CD4-positive, alpha-beta T cell (primary cell): ENCODE measurements around the gene GAS6. TPM values are rescaled to one million over a fixed set of nuclear protein-coding genes. Genes with fewer than 3 reads are reported as not detected.

ENCODE experiments used
- ATAC-seq: fragments of 200-7000 bp; cut with Tn5 transposase; one replicate; pipeline ENCODE4 v1.10.0; 2022; ENCODE audit warnings: mild to moderate bottlenecking; ENCODE audit not compliant: poor library complexity
- CTCF ChIA-PET: fragments of 350-600 bp; sonication (Branson Sonifier 250); formaldehyde crosslinking; loops from one replicate; lab custom pipeline; 2021; ENCODE audit warnings: antibody characterized with exemption, inconsistent platforms; lab: Charles Lee
- POLR2A ChIA-PET: fragments of 350-600 bp; sonication (Branson Sonifier 250); formaldehyde crosslinking; loops from one replicate; lab custom pipeline; 2021; ENCODE audit warnings: antibody characterized with exemption, inconsistent platforms; lab: Charles Lee
- DNase-seq, 14 experiments: peaks; one replicate each; pipeline ENCODE4 v3.0.0-alpha.2; 2013 to 2020; ENCODE audit warnings: mixed read lengths in 2 of 14
- H3K27ac ChIP-seq, 2 donors: one replicate each; pipeline versions ENCODE4 v1.5.1 to v1.7.0; 2013; ENCODE audit warnings: low read length in 2 of 2, low read depth in 1 of 2, mild to moderate bottlenecking in 1 of 2
- H3K27me3 ChIP-seq, 2 experiments: 1 replicate in 1 of 2; 2 replicates in 1 of 2; pipeline versions ENCODE4 v1.6.1 to v1.7.0; 2013; ENCODE audit warnings: low read length in 2 of 2, control low read depth in 1 of 2, mild to moderate bottlenecking in 1 of 2, moderate library complexity in 1 of 2; ENCODE audit not compliant: insufficient read depth in 2 of 2, control insufficient read depth in 1 of 2
- H3K36me3 ChIP-seq: one replicate; pipeline ENCODE4 v1.6.1; 2013; ENCODE audit warnings: low read length, control low read depth; ENCODE audit not compliant: insufficient read depth
- H3K4me1 ChIP-seq: one replicate; pipeline ENCODE4 v1.6.1; 2013; ENCODE audit warnings: low read length, control low read depth; ENCODE audit not compliant: insufficient read depth
- H3K4me3 ChIP-seq: one replicate; pipeline ENCODE4 v1.5.1; 2013; ENCODE audit warnings: mild to moderate bottlenecking, low read length, moderate library complexity
- H3K9me3 ChIP-seq, 2 experiments: 1 replicate in 1 of 2; 2 replicates in 1 of 2; pipeline versions ENCODE4 v1.6.1 to v1.7.0; 2013; ENCODE audit warnings: low read length in 2 of 2, mild to moderate bottlenecking in 2 of 2, control low read depth in 1 of 2, moderate library complexity in 1 of 2; ENCODE audit not compliant: control insufficient read depth in 1 of 2, insufficient read depth in 1 of 2
- H3K27ac Mint-ChIP-seq: one replicate; pipeline ENCODE4 v1.8.0; 2020; ENCODE audit warnings: mixed read lengths
- H3K27me3 Mint-ChIP-seq: one replicate; pipeline ENCODE4 v1.8.0; 2021; ENCODE audit warnings: mixed read lengths
- H3K36me3 Mint-ChIP-seq: one replicate; pipeline ENCODE4 v1.8.0; 2021; ENCODE audit warnings: low read depth, mixed read lengths
- H3K4me1 Mint-ChIP-seq: one replicate; pipeline ENCODE4 v1.8.0; 2021; ENCODE audit warnings: low read depth, mixed read lengths
- H3K4me3 Mint-ChIP-seq: one replicate; pipeline ENCODE4 v1.8.0; 2020; ENCODE audit warnings: mild to moderate bottlenecking, mixed read lengths
- H3K9me3 Mint-ChIP-seq: one replicate; pipeline ENCODE4 v1.8.0; 2020; ENCODE audit warnings: mixed read lengths
- intact Hi-C, 2 experiments: fragments of 100-400 bp; cut with DNase I in 1 of 2; cut with micrococcal nuclease in 1 of 2; formaldehyde crosslinking; loops; one replicate each; pipeline versions ENCODE4 v1.15.1 to v1.9.0; 2023 to 2025; cut with DNase I, micrococcal nuclease
- total RNA-seq, 174 experiments: library from RNA in 2 of 174; stranded (reverse) in 2 of 174; gene quantifications; one replicate each; pipeline ENCODE4 v1.2.3 and lab custom pipeline; 2021 to 2026
- TF ChIP-seq, protein P1 (sequence below): fragments of 200-600 bp; IDR thresholded peaks from one replicate; pipeline ENCODE4 v1.8.0; 2022; ENCODE audit warnings: antibody characterized with exemption, mild to moderate bottlenecking

GAS6 gene
- total RNA-seq, 2 experiments from 2014 or later = 0.52 to 1.0 TPM

DNA sequence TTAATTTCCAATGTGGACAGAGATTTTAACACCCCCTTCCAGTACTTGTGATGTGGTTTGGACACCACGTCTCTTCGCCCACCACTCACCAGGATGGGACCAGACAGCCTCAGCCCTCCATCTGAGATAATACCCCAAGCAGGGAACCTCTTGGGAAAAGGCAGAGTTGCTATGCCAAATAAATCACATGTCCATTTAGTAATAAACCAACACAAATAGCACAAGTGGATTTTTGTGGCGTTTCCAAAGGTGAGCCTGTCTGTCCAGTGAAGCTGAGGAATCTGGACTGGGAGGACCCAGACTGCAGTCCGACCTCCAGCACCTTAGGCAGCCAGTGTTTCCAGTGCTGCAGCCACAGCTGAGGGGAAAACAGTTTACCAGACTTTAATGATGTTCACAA lies 34.1 kb upstream of the GAS6 start:
- H3K4me1 ChIP-seq = no peaks in the 10 kb centered on the region
- no peaks in the 10 kb centered on the region for H3K9me3 ChIP-seq
- POLR2A ChIA-PET = no interaction called here
- TF ChIP-seq, protein P1, sequence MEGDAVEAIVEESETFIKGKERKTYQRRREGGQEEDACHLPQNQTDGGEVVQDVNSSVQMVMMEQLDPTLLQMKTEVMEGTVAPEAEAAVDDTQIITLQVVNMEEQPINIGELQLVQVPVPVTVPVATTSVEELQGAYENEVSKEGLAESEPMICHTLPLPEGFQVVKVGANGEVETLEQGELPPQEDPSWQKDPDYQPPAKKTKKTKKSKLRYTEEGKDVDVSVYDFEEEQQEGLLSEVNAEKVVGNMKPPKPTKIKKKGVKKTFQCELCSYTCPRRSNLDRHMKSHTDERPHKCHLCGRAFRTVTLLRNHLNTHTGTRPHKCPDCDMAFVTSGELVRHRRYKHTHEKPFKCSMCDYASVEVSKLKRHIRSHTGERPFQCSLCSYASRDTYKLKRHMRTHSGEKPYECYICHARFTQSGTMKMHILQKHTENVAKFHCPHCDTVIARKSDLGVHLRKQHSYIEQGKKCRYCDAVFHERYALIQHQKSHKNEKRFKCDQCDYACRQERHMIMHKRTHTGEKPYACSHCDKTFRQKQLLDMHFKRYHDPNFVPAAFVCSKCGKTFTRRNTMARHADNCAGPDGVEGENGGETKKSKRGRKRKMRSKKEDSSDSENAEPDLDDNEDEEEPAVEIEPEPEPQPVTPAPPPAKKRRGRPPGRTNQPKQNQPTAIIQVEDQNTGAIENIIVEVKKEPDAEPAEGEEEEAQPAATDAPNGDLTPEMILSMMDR = no peak
- no peak overlapping the region for H3K27ac ChIP-seq
- H3K4me3 Mint-ChIP-seq = no peak overlapping the region
- CTCF ChIA-PET = no interaction called here
- H3K27me3 ChIP-seq = peaks cover 9% of the 10 kb centered on the region in 2 experiments
- no peak overlapping the region for H3K27ac Mint-ChIP-seq
- peaks cover 25% of the 10 kb centered on the region for H3K27me3 Mint-ChIP-seq
- no peaks in the 10 kb centered on the region for H3K4me1 Mint-ChIP-seq
- intact Hi-C loops = no loop called here
- H3K36me3 ChIP-seq = no peaks in the 10 kb centered on the region
- no peaks in the 10 kb centered on the region for H3K36me3 Mint-ChIP-seq
- DNase-seq (no peak), ATAC-seq (no peak)
- H3K9me3 Mint-ChIP-seq = no peaks in the 10 kb centered on the region
- no peak overlapping the region for H3K4me3 ChIP-seq

DNA sequence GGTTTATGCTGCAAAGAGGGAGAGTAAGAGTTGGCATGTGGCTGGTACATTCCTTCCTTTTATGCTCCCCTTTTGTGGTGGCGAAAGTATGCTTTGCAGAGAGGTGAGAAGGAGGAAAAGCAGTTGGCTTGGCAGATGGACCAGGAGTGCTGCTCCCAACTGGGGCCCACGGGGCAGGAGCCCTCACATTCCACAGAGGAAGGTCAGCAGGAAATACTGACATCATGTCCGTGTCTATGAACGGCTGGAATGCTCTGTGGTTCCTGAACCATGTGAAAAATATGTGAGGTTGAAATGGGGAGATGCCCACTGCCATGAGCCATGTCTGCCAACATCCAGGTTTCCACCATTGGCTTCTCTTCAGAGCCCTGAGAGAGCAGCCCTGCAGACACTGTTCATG lies 33.3 kb upstream of the GAS6 start:
- Mint-ChIP-seq H3K36me3 (no peaks in the 10 kb centered on the region), H3K4me3 (no peak overlapping the region), H3K9me3 (no peaks in the 10 kb centered on the region), H3K4me1 (no peaks in the 10 kb centered on the region), H3K27me3 (peaks cover 25% of the 10 kb centered on the region), H3K27ac (no peak overlapping the region)
- Histone ChIP-seq H3K4me3 (no peak overlapping the region), H3K36me3 (no peaks in the 10 kb centered on the region), H3K9me3 (no peaks in the 10 kb centered on the region), H3K27ac (no peak overlapping the region), H3K27me3 (peaks cover 9% of the 10 kb centered on the region in 2 experiments), H3K4me1 (no peaks in the 10 kb centered on the region)
- TF ChIP-seq, protein P1 = no peak
- DNase-seq (no peak), ATAC-seq (no peak)
- POLR2A ChIA-PET = no interaction called here
- CTCF ChIA-PET = no interaction called here
- intact Hi-C loops = no loop called here

DNA sequence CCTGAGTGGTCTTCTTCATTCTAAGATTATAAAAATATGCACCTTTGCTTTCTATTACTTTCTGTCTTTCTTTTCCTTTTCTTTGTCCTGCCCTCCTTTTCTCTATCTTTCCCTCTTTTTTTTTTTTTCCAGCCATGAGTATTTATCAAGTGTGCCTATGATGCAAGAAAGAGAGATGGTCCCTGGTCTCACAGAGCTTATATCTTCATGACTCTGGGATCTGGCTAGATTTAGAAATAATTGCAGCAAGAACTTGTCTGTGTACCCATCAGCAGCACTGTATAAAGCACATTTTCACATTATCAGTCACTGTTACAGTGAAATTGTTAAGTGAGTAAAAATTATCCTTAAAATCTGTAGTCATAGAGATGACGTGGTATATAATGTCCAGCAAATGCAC lies 31.6 kb upstream of the GAS6 start:
- no peak for DNase-seq
- no peaks in the 10 kb centered on the region for H3K36me3 Mint-ChIP-seq
- POLR2A ChIA-PET = no interaction called here
- no peak overlapping the region for H3K27ac Mint-ChIP-seq
- no peaks in the 10 kb centered on the region for H3K9me3 Mint-ChIP-seq
- CTCF ChIA-PET = no interaction called here
- Histone ChIP-seq H3K27me3 (peaks cover 9% of the 10 kb centered on the region in 2 experiments), H3K9me3 (no peaks in the 10 kb centered on the region), H3K4me1 (no peaks in the 10 kb centered on the region), H3K36me3 (no peaks in the 10 kb centered on the region), H3K4me3 (no peak overlapping the region), H3K27ac (no peak overlapping the region)
- H3K4me1 Mint-ChIP-seq = no peaks in the 10 kb centered on the region
- TF ChIP-seq, protein P1 = no peak
- H3K27me3 Mint-ChIP-seq = peaks cover 25% of the 10 kb centered on the region
- ATAC-seq = no peak
- intact Hi-C loops = no loop called here
- no peak overlapping the region for H3K4me3 Mint-ChIP-seq
